IPS-11a (cell line): ENCODE measurements around the gene KIF26B.

Experiments
- H3K4me3 ChIP-seq: one replicate; pipeline ENCODE4 v1.5.1; 2013; ENCODE audit warnings: low read depth, low read length, control low read depth

Gene KIF26B

DNA sequence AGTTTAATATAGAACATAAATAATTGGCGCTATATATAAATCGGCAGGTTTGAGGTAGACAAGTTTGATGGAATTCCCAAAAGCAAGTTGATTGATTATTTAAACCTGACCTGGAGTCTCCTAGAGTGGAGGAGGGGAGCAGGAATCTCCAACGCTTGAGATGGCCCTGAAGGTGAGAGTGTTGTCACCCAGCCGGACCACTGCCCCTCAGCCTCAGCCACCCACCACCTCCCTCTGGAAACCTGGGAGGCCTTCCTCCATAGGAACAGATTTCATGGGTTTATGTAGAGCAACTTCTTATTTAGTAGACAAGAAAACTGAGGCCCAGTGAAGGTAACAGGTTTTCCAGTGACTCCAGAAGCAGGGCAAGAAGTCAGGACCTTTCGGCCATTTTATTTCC lies 389.5 kb downstream of the KIF26B start:
- H3K4me3 ChIP-seq = no peak overlapping the region

DNA sequence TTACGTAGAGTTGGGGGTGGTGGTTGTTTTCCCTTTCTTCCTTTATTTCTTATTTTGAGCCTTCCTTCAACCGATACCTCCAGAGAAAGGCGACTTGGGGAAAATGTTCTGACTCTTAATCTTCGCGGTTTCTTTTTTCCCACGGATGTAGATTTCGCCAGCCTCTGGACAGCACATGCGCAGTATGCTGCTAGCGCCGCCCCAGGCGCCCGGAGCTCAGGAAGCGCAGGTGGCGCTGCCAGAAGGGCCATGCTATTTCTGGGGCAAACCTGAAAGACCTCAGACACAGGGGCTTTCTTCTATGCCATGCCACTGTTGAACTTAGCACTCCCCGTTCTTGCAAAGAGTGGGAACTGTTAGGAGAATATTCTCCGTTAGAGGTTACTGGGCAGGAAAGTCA lies 392.1 kb downstream of the KIF26B start:
- no peak overlapping the region for H3K4me3 ChIP-seq

DNA sequence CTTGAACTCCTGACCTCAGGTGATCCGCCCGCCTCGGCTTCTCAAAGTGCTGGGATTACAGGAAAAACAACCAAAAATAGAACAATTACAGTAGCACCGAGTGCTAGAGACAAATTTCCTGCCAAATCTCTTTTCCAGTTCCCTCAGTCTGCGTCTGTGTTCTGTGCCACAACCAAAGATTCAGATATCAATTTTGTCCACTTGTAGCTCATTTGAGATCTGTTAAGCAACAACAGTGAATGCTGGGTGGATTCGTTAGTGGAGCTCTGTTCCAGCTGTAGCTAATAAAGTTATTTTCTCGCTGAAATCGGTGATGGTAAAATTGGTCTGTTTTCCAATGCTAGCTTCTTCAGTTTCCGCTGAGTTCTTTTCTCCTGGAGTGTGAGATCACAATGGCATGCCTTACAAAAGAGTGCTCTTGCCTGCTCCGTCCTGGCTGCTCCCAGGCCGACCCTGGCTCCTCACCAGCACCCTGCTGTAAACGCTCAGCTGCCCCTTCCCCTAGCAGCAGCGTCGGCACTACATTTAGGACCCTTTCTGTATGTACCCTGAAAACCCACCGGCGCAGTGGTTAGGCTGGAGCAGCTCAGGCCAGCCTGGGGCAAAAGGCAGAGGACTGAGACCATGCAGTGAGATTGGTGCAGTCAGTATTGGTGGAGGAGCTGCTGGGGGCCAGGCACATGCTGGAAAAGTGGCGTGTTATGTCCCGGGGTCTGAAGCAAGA lies 395.4 kb downstream of the KIF26B start:
- no peak overlapping the region for H3K4me3 ChIP-seq

DNA sequence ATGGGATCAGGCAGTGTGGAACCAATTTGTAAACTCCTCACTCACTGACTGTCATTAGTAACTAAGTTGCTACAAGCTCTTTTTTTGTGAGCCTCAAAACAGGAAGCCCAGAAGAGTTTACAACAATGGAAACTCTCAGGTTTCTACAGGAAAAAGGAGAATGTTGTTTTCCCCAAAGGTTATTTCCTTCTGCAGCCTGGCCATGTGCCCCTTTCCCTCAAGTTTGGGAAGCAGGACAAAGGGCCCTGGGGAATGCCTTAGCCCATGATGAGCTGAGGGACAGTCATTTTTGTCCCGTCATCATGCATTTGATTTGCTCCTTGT lies 395.9 kb downstream of the KIF26B start:
- no peak overlapping the region for H3K4me3 ChIP-seq

DNA sequence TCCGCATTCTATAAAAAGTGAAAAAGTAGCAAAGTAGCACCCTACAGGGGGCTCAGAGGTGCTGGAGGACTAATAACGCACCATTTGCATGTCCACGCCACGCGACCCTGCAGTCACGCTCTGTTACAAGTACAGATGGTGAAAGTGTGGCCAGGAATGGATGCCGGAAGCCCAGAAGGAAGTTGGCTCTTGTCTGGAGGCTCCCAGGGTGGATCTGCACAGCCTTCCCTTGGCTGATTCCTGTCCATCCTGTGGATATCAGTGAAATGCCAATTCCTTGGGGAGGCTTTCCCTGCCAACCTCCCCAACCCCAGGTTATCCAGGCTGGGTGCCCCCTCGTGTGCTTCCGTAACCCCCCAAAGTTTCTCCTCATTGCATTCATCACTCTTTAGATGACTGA lies 396.8 kb downstream of the KIF26B start:
- no peak overlapping the region for H3K4me3 ChIP-seq

DNA sequence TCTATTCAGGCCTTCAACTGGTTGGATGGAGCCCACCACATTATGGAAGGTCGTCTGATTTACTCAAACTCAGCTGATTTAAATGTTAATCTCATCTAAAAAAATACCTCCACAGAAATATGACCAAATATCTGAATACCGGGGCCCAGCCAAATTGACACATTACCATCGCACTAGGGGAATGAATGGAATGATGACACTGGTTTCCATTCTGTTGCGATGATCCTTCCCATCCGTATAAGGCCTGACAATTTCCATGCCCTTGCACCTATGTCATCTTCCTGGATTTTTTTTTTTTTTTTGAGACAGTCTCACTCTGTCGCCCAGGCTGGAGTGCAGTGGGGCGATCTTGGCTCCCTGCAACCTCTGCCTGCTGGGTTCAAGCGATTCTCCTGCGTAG lies 397.5 kb downstream of the KIF26B start:
- H3K4me3 ChIP-seq = no peak overlapping the region

DNA sequence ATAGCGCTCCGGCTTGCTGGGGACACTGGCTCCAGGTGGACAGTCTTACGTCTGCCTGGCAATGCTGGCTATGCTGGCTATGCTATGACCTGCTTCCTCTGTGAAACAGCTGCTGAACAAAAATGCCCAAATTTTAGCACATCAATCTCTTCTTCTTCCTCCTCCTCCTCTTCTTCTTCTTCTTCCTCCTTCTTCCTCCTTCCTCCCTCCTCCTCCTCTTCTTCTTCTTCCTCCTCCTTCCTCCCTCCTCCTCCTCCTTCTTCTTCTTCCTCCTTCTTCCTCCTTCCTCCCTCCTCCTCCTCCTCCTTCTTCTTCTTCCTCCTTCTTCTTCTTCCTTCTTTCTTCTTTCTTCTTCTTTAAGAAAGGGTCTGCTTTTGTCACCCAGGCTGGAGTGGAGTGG lies 401.3 kb downstream of the KIF26B start:
- no peak overlapping the region for H3K4me3 ChIP-seq

DNA sequence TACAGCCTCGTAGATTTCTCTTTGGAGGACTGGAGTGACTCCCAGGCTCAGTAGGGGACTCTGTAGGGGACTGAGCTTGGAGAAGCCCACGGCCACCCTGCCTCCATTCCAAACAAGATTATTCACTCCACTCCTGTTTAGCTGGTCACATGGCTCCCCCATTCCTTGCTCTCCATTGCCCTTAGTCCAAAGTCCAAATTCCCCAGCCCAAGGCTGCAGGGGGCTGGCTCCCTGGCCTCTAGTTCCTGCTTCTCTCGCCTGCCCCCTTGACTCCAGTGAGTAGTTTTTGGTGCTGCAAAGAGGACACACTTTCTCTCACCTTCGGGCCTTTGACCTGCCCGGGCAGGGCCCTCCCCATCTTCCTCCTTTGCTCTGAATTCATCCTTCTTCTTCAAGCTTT lies 403.3 kb downstream of the KIF26B start:
- H3K4me3 ChIP-seq = no peak overlapping the region

DNA sequence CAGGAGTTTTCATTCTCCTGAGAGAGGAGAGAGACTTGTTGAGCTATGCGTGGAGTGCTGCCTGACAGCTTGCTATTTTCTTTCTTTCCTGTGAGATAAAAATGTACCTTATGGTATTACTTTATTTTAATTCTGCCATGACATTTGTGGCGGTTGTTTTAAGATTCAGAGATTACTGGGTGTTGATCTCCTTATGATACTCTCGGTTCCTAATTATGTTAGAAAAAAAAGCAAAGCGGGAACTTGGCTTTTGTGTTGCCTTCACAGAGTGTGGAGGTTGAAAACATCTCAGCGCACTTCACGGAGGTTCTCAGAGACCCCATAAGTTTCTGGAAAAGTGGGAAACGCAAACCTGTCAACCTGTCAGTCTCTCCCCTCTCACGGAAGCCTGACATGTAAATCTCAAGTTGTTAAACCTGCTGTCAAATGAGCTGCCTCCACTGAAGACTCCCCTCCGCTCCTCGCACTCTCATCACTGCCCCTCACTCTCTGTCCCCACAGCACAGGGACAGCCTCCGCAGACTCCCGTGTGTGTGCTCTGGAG lies 405.6 kb downstream of the KIF26B start:
- H3K4me3 ChIP-seq = no peak overlapping the region

DNA sequence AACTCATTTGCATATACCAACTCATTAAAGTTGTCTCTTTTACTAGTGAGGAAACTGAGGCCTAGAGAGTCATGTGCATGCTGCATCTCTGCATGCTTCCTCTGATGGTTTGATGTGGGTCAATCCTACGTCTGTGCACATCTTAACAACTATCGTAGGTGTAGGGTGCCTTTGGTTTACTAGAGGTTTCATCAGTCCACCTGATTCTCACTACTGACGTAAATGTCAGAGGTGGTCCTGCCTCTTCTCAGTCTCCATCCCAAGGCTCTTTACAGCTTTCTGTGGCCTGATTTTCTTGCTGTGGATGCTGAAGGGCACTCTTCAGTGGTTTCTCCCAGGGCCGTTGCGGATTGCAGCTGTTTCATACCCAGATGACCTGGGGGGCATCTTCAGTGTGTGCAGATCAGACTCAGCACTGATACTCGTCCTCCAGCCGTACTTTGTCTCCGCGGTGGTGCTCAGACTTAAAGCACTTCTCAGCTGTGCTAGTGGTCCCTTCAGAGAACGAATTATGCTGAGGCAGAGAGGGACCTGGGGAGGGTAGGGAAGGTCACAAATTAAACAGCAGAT lies 407.0 kb downstream of the KIF26B start:
- H3K4me3 ChIP-seq = no peak overlapping the region

DNA sequence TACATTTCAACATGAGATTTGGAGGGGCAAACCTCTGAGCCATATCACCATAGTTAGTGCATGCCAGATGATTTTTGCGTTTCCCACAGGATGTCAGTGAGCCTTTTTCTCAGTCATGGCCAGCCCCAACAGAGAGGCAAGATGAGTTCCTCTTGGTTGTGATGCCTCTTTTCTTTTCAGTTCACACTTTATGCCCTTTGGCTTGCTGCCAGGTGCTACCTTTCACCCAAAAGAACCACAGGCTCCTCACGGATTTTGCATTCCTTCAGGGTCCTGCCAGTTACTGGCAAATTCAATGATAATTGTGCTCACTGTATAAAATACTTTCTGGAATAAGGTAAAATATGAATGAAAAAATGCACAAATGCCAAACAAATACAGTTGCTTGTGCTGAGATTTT lies 411.3 kb downstream of the KIF26B start:
- H3K4me3 ChIP-seq = no peak overlapping the region

DNA sequence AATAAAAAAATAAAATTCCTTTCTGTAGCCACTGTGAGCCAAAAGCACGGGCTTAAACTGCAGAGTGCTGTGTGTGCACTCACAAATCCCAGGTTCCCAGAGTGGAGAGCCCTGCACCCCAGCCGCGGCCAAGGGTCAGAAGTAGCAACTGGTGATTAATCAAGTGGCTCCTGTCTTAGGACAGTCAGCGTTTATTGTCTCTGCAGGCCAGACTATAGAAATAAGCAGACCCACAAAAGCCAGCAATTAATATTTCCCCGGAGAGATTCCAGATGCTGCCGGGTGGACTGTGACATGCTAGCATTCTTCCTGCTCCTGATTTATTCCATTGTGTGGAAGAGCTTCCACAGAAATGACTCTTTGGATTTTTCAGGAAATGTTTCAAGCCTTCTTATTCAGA lies 412.2 kb downstream of the KIF26B start:
- no peak overlapping the region for H3K4me3 ChIP-seq

DNA sequence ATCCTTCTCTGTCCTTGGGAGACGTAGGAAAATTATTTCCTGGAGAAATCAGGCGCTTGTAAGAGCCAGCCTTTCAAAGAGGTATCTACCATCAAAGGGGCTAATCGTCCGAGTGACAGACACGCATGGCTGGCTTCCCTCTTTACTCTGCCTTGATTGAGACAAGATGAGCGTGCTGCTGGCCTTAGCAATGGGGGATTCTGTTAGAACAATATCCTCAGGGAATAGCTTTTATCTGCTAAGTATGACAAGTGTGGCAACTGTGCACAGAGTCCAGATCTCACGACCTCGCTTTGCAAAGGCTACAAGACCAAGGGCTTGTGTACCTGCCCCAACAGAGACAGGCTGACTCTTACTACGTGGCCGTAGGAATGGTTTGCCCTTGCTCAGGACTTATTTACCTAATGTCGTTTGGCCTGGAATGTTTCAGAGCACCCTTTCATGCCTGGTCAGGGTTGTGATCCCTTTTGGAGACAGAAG lies 417.1 kb downstream of the KIF26B start:
- H3K4me3 ChIP-seq = no peak overlapping the region

DNA sequence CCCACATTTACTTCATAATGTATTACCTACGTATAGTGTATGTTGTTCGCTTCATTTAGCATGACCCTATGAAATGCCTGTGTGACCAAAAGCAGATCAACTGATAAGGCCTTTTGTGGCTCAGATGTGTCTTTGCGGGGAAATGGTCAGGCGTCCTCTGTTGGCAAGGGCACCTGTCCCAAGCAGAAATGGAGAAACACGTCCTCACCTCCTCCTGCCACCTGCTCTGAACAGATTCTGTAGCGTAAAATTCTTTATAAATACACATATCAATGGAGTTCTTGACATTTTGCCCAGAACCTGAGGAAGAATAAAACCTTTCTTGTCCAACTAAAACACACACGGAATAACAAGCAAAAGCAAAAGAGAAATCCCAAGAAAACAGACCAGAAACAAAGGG lies 417.9 kb downstream of the KIF26B start:
- no peak overlapping the region for H3K4me3 ChIP-seq

DNA sequence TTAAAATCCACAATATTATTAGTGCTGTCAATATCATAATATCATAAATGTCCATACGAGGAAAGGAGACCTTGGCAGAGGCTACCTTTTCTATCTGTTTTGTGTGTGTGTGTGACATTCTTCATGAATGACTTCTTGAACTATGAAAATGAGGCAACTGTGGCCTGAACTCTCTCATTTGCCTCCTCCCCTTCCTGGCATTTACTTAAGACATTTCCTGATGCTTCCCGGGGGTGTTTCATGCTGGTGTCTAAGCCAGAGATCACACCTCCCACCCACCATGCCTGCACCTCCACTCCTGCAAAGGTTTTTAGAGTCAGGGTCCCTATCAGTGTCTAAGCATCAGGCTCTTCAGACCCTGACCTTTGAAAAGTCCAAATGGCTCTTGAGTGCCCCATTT lies 420.9 kb downstream of the KIF26B start:
- H3K4me3 ChIP-seq = no peak overlapping the region

DNA sequence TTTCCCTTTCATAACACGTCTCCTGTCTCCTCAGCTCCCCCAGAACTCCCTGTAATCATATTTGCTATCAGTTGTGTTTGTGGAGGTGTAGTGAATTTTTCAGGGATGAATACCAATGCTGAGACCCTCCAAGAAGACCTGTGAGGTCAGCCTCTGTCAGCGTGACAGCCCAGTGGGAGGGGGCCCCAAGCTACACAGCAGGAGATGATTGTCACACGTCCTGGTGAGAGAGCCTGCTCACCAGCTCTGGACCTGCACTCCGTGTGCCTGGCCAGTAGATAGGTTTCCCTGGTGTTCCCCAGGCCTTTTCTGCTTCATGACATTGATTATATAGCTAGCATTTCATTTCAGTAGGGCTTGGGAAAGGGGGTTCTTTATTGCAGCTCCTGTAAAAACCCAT lies 421.5 kb downstream of the KIF26B start:
- no peak overlapping the region for H3K4me3 ChIP-seq

DNA sequence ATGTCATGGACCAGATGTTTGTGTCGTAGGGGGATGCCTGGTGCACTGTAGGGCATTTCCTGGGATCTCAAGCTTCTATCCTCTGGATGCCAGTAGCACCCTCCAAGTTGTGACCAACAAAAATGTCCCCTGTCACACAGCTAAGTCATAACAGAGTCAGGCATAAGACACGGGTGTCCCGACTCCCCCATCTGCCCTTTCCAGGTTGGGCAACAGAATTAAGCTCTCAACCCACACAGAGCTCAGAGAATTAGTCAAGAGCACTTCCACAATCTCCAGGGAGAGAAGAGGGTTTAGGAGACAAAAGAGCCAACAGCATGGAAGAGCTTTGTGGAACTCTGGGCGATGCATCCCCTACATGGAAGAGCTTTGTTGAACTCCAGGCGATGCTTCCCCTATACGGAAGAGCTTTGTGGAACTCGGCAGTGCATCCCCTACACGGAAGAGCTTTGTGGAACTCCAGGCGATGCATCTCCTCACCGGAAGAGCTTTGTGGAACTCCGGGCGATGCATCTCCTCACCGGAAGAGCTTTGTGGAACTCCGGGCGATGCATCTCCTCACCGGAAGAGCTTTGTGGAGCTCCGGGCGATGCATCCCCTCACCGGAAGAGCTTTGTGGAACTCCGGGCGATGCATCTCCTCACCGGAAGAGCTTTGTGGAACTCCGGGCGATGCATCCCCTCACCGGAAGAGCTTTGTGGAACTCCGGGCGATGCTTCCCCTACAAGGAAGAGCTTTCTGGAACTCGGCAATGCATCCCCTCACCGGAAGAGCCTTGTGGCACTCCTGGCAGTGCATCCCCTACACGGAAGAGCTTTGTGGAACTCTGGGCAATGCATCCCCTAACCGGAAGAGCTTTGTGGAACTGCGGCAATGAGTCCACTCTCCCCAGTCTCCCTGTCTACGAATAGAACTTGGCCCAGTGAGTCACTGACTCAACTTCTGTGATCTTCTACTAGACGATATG lies 422.7 kb downstream of the KIF26B start:
- no peak overlapping the region for H3K4me3 ChIP-seq

DNA sequence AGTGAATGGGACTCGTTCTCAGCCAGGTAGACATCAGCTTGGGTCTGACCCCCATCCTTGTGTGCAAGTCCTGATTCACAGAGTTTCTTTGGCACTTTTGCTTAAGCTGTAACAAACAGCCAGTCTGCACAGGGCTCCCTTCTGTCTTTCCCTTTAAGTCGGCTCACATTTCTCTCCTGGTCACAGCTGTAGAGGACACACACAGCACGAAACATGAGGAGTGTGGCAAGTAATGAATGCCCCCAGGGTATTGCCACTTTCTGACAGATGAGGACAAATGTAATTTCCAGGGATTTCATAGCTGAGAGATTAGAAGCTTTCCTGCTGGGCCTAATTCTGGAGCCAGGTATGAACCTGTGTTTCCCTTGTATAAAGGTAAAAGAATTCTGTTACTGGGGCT lies 423.5 kb downstream of the KIF26B start:
- no peak overlapping the region for H3K4me3 ChIP-seq

DNA sequence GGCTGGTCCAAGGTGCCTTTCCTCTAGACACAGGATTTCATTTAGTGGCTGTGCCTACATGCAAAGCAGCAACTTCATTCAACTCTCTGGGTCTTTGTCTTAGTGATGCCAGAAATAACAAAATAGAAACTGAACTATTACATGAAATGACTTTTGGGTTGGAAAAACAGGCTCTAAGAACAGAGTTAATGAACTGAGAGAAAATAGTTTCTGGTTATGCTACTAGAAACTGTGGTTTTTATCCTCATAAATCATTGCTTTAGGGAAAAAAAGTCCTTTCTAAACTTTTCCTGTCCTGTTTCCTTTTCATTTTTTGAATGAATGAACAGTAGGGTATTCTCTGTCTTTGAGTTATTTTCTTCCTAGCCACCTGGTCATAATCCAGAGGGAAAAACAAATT lies 424.0 kb downstream of the KIF26B start:
- H3K4me3 ChIP-seq = no peak overlapping the region

DNA sequence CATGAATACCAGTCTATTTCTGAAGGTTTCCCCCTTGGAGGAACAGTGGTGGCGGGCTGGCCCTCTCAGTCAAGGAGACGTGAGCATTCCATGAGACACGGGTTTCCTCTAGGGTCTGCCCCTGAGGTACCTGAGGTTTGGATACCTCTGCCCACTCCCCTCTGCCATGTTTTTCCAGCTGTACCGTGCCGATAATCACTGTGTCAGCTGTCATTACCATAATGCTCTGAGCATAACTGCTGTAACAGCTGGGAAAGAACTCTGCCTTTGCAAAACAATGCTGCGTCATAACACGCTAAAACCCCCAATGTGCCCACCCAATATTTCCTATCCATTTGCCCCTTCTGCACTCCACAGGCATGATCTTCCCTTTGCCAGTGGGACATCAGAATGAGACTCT lies 425.1 kb downstream of the KIF26B start:
- H3K4me3 ChIP-seq = no peak overlapping the region

DNA sequence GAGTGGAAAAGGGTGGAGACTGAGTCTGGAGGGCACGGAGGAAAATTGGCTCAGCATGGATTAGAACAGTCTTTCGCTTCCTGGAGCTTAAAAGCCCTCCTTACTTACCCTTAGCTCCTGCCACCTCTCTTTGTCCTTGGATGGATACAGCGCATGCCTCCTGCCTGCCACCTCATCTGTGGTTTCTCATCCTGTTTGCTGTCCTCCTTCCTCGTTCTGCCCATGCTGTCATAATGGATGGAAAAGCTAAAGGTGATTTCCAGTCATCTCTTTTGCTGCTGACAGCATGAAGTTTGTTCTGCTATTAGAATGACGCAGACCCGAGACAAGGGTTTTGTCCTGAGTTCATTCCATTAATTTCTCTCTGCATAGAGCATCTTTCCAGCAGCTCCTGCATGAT lies 425.9 kb downstream of the KIF26B start:
- no peak overlapping the region for H3K4me3 ChIP-seq

DNA sequence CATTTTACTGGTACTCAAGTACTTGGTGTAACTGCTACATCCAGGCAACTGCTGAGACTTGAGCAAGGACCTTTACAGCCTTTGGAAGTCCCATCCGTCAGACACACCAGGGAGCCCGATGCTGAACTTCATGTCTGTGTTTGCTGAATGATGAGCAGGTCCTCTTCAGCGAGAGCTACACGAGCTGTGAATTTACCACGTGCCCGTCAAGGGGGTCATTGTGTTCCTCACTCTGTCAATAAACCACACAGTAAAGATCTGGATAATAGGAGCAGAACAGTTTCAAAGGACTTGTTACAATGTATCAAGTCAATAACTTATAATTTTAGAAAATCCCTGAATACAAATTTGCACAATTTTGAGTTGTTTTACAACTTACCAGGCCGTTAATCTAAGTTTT lies 427.2 kb downstream of the KIF26B start:
- H3K4me3 ChIP-seq = no peak overlapping the region
